Measurements from ENCODE around the gene GPR55. TPM values are rescaled to one million over a fixed set of nuclear protein-coding genes. Genes with fewer than 3 reads are reported as not detected.
"Not testable (repeated sequence)": the region's sequence is repeated elsewhere in the genome, so short reads cannot be mapped to it uniquely, and the experiment has no call there.

Gene GPR55
- total RNA-seq, 1 experiment from 2014 or later: 0.07 TPM

GRCh38 chr2:230936243-230936642 lies 11.2 kb upstream of the GPR55 start:
- not testable (repeated sequence) for DNase-seq (ENCODE audit: extremely low read depth, low read depth)

DNA sequence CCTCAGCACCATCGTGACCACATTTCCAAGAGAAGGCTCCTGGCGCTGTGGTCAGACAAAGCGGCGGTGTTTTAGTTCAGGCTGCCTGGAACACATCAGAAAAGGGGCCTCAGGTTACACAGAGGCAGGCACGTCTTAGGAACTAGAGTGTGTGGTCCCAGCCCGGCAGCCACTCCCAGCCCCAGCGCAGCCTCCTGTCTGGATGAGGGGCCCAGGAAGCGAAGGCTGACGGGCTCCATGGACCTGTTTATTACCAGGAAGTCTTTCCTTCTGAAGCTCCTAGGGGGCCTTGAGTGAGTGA lies 10.0 kb upstream of the GPR55 start:
- no peak for DNase-seq (ENCODE audit: extremely low read depth, low read depth)

GRCh38 chr2:230934231-230935129 lies 9.4 kb upstream of the GPR55 start:
- DNase-seq (ENCODE audit: extremely low read depth, low read depth): no peak

- DNase-seq (ENCODE audit: extremely low read depth, low read depth): no peak
Observed at GRCh38 chr2:230933521-230934180, 8.6 kb upstream of the GPR55 start.

DNA sequence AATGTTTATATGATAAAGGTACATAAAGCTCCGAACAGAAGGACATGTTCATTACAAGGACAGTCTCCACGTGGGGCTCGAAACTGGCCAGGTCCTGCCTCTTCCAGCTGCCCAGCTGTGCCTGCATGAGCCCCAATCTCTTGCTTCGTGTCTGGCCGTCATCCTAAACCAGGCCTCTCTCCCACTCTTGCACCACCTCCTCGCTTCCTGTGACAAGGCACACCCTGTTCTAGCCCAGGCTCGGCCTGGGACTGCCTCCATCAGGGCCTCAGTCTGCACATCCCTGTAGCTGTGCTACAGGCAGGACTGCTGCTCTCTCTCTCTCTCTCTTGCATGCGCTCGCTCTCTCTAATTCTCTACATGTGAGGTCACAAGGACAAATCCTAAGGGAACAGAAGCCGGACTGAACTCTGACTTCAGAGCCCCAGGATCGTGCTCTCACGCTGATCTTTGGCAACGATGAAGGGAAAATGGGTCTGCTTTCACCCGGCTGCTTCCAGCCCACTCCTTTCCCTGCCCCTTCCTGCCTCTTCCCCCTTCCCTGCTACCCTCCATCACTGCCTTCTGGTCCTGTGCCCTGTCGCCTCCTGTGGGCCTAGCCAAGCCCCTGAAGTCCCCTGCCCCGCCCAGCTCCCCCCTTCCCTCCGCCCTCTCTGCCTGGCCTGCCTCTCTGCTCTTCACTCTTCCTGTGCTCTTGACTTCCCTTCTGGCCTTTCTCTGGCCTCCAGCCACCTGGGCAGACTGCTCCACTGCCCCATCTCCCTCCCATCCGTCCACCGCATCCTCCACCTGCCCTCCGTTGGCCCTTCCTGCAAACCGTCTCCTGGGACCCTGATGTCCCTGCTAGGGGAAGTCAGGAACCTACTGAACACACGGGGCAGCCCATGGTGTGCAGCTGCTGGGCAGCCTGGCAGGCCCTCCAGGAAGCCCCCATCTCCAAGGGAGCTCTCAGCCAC lies 7.8 kb upstream of the GPR55 start:
- no peak for DNase-seq (ENCODE audit: extremely low read depth, low read depth)

DNA sequence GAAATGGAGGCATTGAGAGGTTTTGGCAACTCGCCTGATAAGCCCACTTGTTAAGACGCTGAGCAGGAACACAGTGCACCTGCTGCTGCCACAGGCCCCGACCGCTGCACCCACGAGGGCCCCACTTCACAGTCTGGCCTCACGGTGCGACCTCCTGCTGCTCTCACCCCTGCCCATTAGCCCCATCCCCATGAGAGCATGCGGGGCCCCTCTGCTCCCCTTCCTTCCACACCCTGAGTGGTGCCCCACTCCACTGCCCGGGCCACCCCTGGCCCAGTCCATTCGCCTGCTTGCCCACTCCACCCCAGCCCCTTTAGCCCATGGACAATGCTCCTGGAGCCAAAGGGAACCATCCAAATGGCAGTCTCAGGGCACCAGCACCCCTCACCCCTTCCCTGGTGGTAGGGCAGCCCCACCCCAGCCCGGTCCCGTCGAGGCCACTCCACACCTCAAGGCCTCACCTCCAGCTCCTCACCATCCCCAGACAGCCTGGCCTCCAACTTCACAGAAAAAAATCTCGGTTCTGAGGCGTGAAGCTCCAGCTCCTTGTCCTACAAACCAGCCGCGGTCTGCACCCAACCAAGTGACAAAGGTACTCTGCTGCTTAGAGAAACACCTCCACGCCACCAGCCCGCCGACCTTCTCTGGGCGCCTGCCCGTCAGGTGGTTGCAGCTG lies 6.7 kb upstream of the GPR55 start:
- no peak for DNase-seq (ENCODE audit: extremely low read depth, low read depth)

GRCh38 chr2:230930928-230931555 lies 6.0 kb upstream of the GPR55 start:
- no peak for DNase-seq (ENCODE audit: extremely low read depth, low read depth)

GRCh38 chr2:230930149-230930780 lies 5.2 kb upstream of the GPR55 start:
- no peak for DNase-seq (ENCODE audit: extremely low read depth, low read depth)

GRCh38 chr2:230929381-230930148 lies 4.5 kb upstream of the GPR55 start:
- no peak for DNase-seq (ENCODE audit: extremely low read depth, low read depth)

DNA sequence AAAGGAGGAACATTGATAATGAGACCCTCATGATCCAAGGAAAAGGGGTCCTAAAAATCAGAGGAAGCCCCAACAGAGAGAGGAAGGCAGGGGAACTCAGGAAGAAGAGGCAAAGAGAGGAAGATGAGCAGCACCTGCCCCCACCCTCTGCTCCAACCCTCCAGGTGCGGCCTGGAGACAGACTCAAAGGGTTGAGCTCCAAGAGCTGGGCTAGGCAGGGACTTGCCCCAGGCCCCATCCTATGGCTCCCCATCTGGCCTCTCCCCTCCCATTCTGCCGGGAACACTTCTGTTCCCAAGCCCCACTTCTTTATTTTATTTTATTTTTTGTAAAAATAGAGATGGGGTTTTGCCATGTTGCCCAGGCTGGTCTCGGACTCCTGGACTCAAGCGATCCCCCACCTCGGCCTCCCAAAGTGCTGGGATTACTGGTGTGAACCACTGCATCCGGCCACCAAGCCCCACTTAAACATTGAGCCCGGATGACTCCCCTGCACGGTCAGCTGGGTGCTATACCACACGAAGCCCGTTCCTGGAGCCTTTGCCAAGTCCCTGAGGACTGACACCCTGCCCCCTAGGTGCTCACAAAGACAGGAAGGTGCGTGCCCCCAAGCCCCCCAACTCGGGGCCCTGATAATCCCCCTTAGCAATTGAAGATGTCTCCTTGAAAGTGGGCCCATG lies 3.8 kb upstream of the GPR55 start:
- DNase-seq (ENCODE audit: extremely low read depth, low read depth): no peak

- no peak for DNase-seq (ENCODE audit: extremely low read depth, low read depth)
Observed at GRCh38 chr2:230927711-230928341, 2.8 kb upstream of the GPR55 start.

DNA sequence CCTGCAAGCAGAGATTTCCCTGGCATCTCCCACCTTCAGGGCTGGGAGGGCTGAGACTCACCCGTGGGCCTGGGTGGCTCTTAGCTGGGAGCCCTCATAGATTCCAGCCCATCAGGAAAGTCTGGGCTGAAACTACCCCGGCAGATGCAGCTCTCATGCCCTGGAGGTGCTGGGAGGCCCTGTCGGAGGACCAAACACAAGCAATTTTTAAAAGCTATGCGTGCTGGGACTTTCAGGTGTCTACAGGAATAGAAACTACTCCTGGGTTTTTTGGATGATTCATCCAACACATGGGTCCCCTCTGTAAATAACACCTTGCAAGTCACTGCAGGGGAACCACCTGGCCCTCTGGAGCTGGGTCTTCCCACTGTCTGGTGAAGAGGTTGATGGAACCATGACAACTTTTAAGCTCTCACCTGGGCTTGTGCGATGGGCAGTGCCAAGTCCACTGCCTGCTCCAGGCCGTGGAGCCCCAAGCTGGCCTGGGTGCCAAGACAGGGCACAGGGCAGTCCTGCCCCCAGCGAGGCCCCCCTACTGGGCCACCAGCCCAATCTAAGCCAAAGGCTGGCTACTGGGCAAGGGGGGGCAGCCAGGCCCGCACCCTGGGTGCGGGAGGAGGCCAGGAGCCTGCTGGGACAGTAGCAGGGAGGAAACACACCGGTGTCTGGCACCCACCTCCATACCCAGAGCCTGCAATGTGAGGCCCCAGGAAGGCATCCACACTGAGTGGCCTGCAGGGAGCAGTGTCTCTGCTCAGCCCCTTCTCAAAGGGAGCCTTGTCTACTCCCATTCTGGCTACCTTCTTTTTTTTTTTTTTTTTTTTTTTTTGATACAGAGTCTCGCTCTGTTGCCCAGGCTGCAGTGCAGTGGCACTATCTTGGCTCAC lies 1.1 kb upstream of the GPR55 start:
- no peak for DNase-seq (ENCODE audit: extremely low read depth, low read depth)

DNA sequence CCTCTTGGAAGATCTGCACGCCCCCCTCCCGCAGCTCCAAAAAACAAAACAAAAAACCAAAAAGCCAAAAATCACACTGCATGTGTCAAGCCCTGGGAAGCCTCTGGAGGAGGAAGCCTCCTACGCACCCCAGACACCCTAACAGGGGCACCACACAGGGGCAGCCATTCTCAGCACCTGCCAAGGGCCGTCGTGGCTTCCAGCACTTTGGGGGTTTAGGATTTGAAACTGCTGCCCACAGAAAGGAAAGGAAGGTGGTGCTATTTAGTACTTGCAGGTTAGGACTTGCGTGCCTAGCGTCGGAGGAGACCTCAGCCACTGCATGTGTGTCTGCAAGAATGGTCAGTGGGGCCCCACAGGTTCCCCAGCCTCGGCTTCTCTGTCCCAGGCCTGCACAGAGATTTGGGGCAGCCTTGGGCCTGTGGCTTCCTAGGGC lies 419 bp upstream of the GPR55 start:
- no peak for DNase-seq (ENCODE audit: extremely low read depth, low read depth)

DNA sequence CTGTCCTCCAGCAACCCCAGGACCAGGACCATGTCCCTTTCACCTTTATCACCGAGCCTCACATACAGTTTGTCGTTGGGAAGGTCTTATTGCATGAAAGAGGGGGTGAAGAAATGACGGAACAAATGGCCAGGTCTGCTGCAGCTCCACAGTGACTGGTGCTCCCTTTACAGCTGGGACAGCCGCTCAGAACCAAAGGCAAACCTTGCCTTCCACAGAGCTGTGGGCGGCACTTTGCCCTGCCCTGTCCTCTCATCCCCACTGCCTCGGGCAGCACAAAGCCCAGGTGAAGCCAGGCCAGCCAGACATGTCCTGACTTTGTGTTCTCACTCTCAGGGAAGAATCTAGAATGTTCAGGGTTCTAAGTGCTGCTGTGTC lies 961 bp downstream of the GPR55 start:
- DNase-seq (ENCODE audit: extremely low read depth, low read depth): no peak

GRCh38 chr2:230922951-230923717 lies 1.9 kb downstream of the GPR55 start:
- DNase-seq (ENCODE audit: extremely low read depth, low read depth): no peak
